HG03280 (cell line): Measurements from ENCODE around the gene CEP44.

Experiments used
- ATAC-seq: cut with Tn5 transposase; IDR thresholded peaks from one replicate; pipeline ENCODE4 v1.9.1; 2021; ENCODE audit warnings: mild to moderate bottlenecking, moderate library complexity; ENCODE audit not compliant: unreplicated experiment

The CEP44 gene

DNA sequence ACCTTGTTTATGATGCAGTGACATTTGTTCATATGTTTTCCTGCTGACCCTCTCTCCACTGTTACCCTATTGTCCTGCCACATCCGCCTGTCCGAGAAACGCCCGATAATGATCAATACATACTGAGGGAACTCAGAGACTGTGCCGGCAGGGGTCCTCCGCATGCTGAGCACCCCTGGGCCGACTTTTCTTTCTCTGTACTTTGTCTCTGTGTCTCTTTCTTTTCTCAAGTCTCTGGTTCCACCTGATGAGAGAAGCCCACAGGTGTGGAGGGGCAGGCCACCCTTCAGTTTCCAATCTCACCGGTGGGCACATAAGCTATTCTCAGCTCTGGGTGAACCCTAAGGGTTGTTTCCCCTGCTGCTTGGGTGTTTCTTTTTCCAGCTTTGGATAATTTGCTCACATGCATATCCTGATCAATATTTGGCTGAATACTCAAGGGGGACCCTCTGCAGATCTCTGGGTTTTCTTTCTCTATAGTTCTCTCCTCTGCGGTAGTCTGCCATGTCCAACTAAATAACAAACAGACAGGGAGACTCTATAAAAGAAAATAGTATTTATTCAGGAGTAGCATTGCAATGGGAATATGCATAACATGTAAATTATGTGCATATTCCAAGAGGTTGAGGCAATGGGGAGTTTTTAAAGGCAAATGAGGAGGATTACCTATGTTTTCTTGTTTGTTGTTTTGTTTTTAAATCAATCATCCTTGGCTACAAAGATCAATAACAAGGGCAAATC, 97.2 kb downstream of the CEP44 start:
- ATAC-seq = no peak

DNA sequence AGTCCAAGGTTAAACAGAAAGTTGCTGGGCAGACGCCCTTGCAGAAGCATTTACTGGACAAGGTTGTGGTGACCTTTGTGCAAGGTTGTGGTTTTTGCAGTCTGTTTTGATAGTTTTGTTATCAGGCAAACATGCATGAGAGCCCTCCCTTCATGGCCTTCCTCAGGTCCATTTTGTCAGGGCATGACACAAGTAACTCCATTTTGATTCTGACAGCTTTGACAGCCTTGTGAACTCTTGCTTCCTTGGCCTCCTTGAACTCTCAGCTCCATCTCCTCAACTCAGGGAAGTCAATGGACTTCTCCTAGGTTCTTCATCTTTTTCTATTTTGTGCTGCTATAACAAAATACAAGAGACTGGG, 97.7 kb downstream of the CEP44 start:
- ATAC-seq = no peak
